ENCODE data around the gene TXNDC5.
A peak's percentile ranks its signal among the peaks of the same experiment; 100 is the strongest.

TXNDC5 gene

DNA sequence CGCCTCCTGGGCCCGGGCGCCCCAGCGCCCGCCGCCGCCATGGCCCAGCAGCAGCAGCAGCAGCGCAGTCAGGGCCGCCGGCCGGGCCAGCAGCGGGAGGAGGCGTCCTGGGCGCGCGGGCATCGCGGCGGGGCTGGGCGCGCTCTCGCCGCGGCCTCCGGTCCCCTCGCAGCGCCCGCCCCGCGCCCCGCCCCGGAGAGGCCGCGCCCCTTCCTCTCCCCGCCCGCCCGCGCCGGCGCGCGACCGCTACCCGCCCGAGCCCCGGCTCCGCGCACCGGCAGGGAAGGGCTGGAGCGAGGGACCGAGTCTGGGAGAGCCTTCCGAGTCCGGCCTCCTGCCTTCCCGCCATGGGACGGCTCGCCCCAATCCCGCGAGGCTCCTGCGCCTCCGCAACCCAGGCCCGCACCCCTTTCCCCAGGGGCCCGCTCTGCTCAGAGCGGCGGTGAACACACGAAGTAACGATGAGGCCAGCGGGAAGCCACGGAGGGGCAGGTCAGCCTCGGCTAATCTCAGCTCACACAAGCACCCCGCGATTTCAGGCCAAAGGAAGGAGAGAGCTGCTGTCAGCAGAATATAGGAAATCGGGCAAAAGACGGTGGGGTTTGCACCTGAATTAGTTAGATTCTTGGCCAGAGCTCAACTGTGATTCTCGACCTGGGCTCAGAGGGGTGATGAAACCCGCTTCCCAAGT is at the start of gene TXNDC5:
TXNDC5 (minus strand) TSS at position 135 of the 691 bp plus-strand sequence; CDS start at position 123, 12 bp downstream.
- peak; percentile 70 to 76 for DNase-seq

DNA sequence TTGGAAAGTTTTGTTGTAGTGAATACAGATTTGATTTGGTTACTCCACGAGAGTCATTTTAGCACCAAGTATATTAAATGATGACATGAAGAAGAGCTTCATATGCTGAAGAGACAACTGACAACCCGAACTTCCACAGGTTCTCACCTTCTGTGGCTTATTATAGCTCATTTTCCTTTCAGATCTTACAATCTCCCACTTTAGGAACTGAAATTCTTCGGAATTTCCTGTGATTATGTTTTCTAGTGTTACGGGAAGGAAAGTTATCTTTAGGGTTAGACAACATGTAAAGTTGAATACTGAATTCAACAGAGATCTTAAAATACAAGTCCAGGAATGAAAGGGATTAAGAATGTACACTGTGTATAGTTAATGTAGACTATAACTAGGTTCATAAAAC is 49.6 kb upstream of the TXNDC5 start:
- DNase-seq: no peak

DNA sequence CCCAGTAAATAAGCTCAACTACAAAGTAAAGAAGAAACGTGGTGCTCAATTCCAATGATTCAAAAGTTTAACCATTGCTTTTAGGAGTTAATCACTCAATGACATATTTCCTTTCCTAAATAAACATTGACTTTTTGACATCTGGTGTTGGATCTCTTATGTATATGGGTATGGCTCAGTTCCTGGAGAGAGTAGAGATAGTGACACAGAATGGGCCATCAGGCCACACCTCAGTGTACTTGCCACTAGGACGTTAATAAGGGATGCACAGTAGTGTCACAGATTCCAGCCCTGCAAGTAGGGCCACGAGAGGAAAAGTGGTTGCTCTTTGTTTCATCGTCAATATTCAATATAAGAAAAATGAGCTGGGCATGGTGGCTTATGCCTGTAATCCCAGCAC is 48.9 kb upstream of the TXNDC5 start:
- DNase-seq: no peak

- no peak for DNase-seq
These were observed 47.9 kb upstream of the TXNDC5 start for GRCh38 chr6:7958464-7958863.

DNA sequence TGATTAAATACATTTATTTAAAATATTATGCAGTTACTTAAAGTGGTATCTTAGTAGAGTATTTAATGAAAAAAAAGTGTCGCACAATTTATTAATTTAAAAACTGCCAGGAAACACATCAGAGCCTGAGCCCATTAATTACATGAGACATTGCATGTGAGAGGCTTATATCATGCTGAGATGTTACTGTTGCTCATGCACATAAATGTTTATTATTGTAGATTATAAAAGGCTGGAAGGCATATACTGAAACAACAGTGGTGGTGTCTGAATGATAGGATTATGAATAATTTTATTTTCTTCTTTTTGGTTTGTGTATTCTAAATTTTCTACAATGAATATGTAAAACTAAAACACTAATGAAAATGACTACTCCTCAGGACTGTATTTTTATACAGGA is 45.7 kb upstream of the TXNDC5 start:
- DNase-seq: no peak

- DNase-seq: no peak
These were observed 44.1 kb upstream of the TXNDC5 start for GRCh38 chr6:7954477-7955200.

DNA sequence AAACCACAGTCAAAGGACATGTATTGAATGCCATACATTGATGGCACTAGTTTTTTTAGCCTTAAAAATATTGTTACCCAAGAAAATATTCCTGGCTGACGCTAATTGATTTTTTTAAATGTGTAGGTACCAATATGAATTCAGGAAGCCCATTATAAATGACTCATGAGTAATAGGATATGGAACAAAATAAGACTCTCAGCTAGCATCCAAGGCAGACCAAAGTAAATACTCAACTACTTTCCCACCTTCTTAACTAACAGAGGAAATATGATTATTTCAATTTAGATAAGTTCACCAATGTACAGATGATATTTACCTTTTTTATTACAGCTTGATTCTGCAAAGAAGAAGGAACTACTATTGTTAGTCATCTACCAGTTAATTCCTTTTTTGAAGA is 43.2 kb upstream of the TXNDC5 start:
- no peak for DNase-seq

DNA sequence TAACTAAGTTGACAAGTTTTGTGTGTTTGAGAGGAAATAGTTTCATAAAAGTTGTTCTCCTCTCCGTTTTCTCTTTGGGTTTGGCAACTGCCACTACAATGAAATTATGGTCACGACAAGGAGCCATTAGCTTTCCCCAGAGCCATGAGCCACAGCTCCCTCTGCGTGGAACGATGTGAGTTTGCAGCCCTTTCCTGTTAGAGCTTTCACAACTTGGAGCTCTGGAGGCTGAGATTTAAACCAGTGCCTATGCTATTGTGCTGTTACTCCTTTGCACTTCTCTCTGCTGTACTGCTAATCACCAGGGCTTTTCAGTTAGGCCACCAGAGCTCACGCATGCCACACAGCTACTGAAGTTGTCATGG is 29.3 kb upstream of the TXNDC5 start:
- no peak for DNase-seq

DNA sequence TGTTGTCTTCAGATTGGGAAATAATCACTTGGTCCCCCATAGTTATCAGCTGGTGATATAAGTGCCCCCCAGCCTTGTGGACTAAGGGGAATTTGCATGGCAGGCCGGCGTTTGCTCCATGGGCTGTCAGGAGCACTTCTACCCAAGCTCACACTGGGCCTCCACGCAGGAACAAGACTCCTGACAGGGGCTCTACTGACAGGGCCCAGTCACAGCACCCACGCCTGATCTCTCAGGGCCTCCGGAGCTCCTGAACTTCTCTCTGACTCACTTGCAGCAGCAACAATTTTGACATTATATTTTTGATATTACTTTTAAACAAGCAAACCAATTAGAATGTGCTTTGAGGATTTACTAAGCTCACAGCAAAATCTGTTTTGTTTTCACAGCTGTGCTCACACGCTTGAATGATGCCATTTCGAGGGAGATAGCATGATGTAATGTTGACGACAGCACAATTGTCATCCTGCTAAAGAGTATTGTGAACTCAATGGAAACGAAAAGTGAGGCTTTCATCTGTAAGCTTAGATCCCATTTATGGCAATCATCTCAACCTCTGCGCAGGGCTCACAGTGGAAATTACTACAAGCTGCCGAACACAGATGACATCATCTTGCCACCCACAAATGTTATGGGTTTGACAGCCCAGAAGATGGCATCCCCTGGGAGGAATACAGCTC is 28.7 kb upstream of the TXNDC5 start:
- no peak for DNase-seq

DNA sequence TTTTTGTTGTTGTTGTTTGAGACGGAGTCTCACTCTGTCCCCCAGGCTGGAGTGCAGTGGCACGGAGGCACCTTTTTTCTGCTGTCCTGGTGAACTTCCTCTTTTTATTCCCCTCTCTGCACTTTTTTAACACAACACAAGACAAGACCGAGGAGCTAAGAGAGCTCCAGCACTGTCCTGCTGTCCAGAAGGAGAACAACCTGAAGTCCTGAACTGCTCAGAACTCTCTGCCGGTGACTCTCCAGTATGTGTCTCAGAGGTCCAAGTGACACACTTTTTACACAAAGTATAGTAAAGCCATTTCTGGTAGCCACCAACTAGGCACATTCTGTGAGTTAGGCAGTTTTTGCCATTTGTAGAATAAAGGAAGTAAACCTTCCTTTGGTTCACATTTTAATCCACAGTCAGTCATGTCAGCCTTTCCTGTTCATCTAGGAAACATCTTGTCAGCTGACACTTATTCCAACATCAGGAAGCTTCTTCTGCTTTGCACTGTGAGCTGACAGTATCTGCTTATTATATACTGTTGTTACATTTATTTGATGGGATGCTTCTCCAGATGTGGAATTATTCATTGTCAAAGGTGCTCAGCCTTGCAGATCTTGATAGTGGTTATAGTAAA is 28.1 kb upstream of the TXNDC5 start:
- DNase-seq: no peak

DNA sequence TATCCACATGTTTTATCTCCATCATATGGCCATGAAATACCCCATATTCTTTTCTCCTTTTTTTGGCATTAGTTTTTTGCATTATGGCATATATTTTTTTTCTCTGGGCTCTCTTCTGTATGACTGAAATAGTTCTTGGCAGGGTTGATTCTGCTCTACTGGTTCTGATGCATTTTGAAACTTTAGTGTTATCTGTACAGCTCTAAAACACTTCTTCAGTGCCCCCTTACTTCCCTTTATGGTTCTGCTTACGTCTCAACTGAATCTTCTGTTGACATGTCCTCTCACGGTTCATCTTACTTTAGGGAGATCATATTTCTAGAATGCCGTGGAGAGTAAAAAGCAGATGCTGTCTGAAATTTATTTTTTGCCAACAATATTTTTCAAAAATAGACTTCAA is 23.2 kb upstream of the TXNDC5 start:
- DNase-seq: no peak

- DNase-seq: no peak
These were observed 22.0 kb upstream of the TXNDC5 start for GRCh38 chr6:7932625-7933024.

DNA sequence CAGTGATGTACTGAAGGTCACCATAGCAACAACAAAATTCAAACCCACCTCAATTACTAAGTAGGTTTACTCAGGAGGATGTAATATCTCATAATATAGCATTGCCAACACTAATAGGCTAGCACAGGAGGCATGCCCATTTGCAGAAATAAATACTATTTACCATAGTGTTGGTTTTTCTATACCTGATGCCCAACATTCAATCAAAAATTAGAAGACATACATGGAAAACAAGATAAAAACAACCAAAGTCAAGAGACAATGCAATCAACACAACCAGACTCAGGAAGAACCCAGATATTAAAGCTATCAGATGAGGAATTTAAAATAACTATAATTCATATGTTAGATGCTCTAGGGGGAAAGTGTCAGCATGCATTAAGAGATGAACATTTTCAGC is 14.3 kb upstream of the TXNDC5 start:
- DNase-seq: no peak

DNA sequence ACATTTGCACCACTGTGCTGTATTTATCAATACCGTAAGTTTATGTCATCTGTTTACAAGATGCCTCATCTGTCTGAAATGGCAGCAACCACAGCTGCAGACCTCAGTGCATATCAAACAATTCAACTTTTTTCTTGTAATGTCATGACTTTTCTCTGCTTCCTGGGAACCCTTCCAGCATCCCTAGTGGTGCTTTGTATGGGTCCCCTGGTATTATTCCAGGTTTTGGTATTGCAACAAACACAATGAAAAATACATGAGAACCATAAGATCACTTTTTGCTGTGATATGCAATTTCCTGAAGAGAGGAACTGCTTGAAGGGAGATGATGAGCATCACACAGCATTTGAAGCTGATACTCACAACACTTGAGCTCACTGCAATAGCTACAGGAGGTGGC is 12.0 kb upstream of the TXNDC5 start:
- no peak for DNase-seq

- DNase-seq: no peak
These were observed 11.1 kb upstream of the TXNDC5 start for GRCh38 chr6:7921632-7922092.

DNA sequence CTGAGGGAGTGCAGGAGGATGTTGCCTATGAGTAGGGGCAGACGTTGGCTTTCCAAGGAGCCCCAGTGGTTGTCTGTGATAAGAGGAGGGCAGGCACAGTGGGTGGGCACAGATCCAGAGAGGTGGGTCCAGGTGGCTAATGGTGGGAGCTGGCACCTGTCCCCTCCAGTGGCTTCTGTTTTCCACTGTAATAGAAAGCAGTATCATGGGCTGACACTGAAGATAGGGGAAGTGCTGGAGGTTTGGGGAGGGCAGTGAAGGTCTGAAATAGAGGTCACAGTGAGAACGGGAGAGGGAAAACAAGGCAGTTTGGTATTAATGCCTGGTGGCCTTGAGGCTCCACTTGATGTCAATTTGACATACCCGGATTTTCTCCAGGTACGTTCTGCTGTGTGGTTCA is 10.5 kb upstream of the TXNDC5 start:
- no peak for DNase-seq

DNA sequence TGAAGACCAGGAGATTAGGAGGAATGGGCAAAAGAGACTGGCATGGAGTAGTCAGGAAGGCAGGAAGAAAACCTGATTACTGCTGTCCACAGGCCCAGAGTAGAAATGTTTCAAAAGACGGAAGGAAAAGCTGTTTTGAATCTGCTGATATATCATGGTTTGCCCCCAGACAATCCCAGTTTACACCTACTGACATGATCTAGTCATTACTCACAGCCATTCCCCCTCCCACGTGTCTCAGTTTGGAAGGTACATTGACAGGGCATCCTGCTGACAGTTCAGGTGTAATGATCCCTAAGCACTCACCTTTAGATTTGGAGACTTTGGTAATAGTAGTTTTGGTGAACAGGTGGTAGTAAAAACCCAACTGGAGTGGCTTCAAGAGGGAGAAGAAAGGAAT is 9.8 kb upstream of the TXNDC5 start:
- DNase-seq: no peak

GRCh38 chr6:7919871-7920270 is 9.3 kb upstream of the TXNDC5 start:
- no peak for DNase-seq

- no peak for DNase-seq
These were observed 7.8 kb upstream of the TXNDC5 start for GRCh38 chr6:7918403-7918802.

DNA sequence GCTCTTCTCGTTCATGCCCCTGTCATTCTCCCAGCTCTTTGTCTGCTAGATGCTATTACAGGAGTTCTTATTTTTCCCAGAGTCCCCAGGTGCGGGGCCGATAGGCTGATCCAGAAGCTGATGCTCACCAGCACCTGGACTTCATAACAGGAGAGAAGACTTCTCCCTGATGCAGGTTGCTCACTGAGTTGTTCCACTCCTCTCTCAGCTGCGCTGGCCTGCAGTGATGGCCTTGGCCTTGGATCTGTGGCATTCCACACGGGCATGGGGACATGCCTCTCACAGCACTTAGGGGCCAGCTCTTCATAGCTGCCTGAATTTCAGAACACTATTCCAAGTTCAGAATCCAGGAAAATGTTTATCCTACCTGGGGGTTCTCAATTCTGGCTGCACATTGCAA is 7.1 kb upstream of the TXNDC5 start:
- DNase-seq: no peak

DNA sequence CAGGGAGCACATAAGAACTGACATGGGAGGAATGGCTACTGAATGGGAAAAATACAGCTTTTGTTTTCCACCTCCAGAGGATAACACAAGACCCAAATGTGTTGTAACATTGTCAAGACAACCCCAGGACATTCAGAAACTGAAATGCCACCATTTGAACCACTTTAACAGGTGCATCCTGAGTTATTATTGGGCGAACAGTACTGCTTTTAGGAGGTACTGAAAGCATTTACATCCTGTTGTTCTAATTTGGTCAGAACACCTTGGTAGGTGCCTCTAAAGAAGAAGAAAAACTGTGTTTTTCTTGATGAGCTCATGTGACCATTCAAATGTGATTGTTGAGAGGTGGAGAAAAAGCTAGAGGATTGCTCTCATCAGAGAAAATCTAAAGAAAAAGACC is 6.4 kb upstream of the TXNDC5 start:
- DNase-seq: no peak

DNA sequence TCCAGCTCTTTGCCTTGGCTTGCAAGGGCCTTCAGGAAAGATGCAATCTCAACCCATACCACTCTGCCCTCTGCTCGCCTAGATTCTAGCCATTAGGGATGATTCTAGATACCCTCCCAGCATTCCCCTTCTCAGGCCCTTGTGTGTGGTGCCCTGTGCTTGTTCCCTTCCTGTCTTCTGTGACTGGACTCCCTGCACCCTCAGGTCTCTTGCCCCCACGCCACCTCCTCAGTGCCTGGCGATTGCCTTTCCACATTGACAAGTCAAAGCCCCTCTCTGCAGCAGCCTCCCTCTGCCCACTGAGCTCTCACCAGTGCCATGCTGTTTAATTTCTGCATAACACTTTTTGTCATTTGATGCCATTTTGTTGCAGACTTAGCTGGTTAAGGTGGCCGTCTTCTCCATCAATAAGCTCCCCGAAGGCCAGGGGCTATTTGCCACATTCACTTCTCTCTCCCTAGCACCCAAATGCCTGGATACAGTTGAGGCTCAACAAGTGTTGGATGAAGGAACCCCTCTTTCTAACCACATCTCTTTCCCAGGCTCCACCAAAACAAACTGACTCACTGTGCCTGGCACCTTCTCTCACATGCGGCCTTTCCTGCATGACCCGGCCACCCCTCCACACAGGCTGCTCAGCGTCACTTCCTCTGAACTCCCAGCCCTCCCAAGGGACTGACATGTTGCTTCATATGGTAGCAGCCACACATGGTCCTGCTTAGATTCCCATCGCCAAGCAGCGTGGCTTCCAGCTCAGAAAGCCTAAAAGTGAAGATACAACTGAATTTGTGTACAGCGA is 4.6 kb upstream of the TXNDC5 start:
- DNase-seq: no peak

DNA sequence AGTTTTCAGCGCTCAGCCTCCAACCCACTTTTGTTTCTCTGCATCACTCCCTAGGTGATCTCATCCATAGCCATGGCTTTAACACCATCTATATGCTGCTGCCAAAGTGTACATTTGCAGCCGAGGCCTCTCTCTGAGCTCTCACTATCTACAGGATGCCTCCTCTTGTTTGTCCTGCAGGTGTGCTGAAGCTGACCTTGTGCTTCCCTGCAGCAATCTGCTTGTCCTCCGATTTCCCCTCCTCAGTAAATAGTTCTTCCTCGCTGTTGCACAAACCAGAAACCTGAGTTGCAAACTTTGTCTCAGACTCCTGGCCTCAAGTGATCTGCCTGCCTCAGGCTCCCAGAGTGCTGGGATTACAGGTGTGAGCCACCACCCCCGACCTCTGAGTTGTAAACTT is 3.7 kb upstream of the TXNDC5 start:
- no peak for DNase-seq
